Thymus (tissue), 11 donors: Measurements from ENCODE around the gene TRIP13. TPM values are rescaled to one million over a fixed set of nuclear protein-coding genes. Genes with fewer than 3 reads are reported as not detected.
"Not testable (repeated sequence)": the region's sequence is repeated elsewhere in the genome, so short reads cannot be mapped to it uniquely, and the experiment has no call there.

Source experiments
- DNase-seq, 9 donors: peaks; one replicate each; pipeline ENCODE4 v3.0.0-alpha.2; 2013; ENCODE audit warnings: low spot score in 9 of 9, low read depth in 6 of 9, missing footprints in 1 of 9
- H3K27ac ChIP-seq, 2 donors: one replicate each; pipeline ENCODE4 v1.5.1; 2013; ENCODE audit warnings: control low read depth in 1 of 2, low read depth in 1 of 2, low read length in 1 of 2, mild to moderate bottlenecking in 1 of 2, moderate library complexity in 1 of 2
- H3K27me3 ChIP-seq, 2 donors: one replicate each; pipeline ENCODE4 v1.5.1; 2013; ENCODE audit warnings: low read length in 1 of 2; ENCODE audit not compliant: control insufficient read depth in 2 of 2, insufficient read depth in 1 of 2
- H3K36me3 ChIP-seq, 2 donors: one replicate each; pipeline ENCODE4 v1.5.1; 2013; ENCODE audit warnings: low read length in 1 of 2, mild to moderate bottlenecking in 1 of 2, moderate library complexity in 1 of 2; ENCODE audit not compliant: control insufficient read depth in 2 of 2, insufficient read depth in 2 of 2
- H3K4me1 ChIP-seq, 2 donors: one replicate each; pipeline ENCODE4 v1.5.1; 2013; ENCODE audit warnings: low read length in 2 of 2; ENCODE audit not compliant: control insufficient read depth in 2 of 2, insufficient read depth in 2 of 2
- H3K4me3 ChIP-seq, 2 donors: one replicate each; pipeline ENCODE4 v1.5.1; 2013; ENCODE audit warnings: low read length in 2 of 2, control low read depth in 1 of 2, mild to moderate bottlenecking in 1 of 2
- H3K9me3 ChIP-seq, 2 donors: one replicate each; pipeline ENCODE4 v1.5.1; 2013; ENCODE audit warnings: low read length in 1 of 2, mild to moderate bottlenecking in 1 of 2; ENCODE audit not compliant: control insufficient read depth in 2 of 2, insufficient read depth in 1 of 2
- WGBS: extraction: QIAGEN DNeasy Blood & Tissue Kit; methylation state at CpG from one replicate; pipeline ENCODE4 v1.1.7; 2013; 5-methylcytosine and 5-hydroxymethylcytosine counted together
- polyA plus RNA-seq: library from polyadenylated mRNA; stranded (reverse); fragments of 200-250 nt; gene quantifications from one replicate; pipeline ENCODE4 v1.2.3, GENCODE V29; 2013
- total RNA-seq: library from RNA; stranded (reverse); fragments of 120-200 nt; gene quantifications from one replicate; pipeline ENCODE4 v1.2.4, GENCODE V29; 2013
- donor health status: healthy.

TRIP13 gene
- total and polyA plus RNA-seq, 2 donors: 2.1 to 12.9 TPM

- 93% methylated on average over 18 of the region's 18 CpGs for WGBS
- H3K9me3 ChIP-seq, H3K4me1 ChIP-seq, H3K36me3 ChIP-seq, H3K27ac ChIP-seq, H3K4me3 ChIP-seq, DNase-seq: not testable (repeated sequence)
- H3K27me3 ChIP-seq: peaks cover 0 to 17% of the 10 kb centered on the region in 2 donors
Measured at GRCh38 chr5:853416-854090, 39.1 kb upstream of the TRIP13 start.

- WGBS: 92% methylated on average over 13 of the region's 13 CpGs
- DNase-seq: no peak
- Histone ChIP-seq H3K36me3 (no peaks in the 10 kb centered on the region), H3K9me3 (peaks cover 0 to 2% of the 10 kb centered on the region in 2 donors), H3K4me3 (no peak overlapping the region), H3K27me3 (peaks cover 0 to 17% of the 10 kb centered on the region in 2 donors), H3K4me1 (no peaks in the 10 kb centered on the region), H3K27ac (no peak overlapping the region)
Measured at GRCh38 chr5:854217-854616, 38.5 kb upstream of the TRIP13 start.

GRCh38 chr5:854966-855743, 37.5 kb upstream of the TRIP13 start:
- Histone ChIP-seq H3K27ac (no peak overlapping the region), H3K4me3 (no peak overlapping the region), H3K9me3 (peaks cover 0 to 2% of the 10 kb centered on the region in 2 donors), H3K27me3 (peaks cover 0 to 17% of the 10 kb centered on the region in 2 donors), H3K4me1 (no peaks in the 10 kb centered on the region), H3K36me3 (peaks cover 0 to 7% of the 10 kb centered on the region in 2 donors)
- WGBS: 95% methylated on average over 32 of the region's 32 CpGs
- no peak for DNase-seq

GRCh38 chr5:855771-856530, 36.7 kb upstream of the TRIP13 start:
- Histone ChIP-seq H3K27me3 (peaks cover 0 to 13% of the 10 kb centered on the region in 2 donors), H3K36me3 (peaks cover 0 to 7% of the 10 kb centered on the region in 2 donors), H3K9me3 (peaks cover 0 to 3% of the 10 kb centered on the region in 2 donors), H3K27ac (no peak overlapping the region), H3K4me1 (no peaks in the 10 kb centered on the region), H3K4me3 (no peak overlapping the region)
- WGBS: 75% methylated on average over 21 of the region's 21 CpGs
- no peak for DNase-seq

GRCh38 chr5:856531-857425, 35.9 kb upstream of the TRIP13 start:
- H3K4me1 ChIP-seq: no peaks in the 10 kb centered on the region
- H3K4me3 ChIP-seq: no peak overlapping the region
- peaks cover 0 to 9% of the 10 kb centered on the region in 2 donors for H3K36me3 ChIP-seq
- H3K27me3 ChIP-seq: peaks cover 0 to 7% of the 10 kb centered on the region in 2 donors
- H3K9me3 ChIP-seq: peaks cover 0 to 4% of the 10 kb centered on the region in 2 donors
- H3K27ac ChIP-seq: no peak overlapping the region
- WGBS: 94% methylated on average over 16 of the region's 16 CpGs
- DNase-seq: no peak

GRCh38 chr5:858726-859125, 34.0 kb upstream of the TRIP13 start:
- 96% methylated on average over 11 of the region's 11 CpGs for WGBS
- H3K4me3 ChIP-seq: no peak overlapping the region
- H3K4me1 ChIP-seq: no peaks in the 10 kb centered on the region
- no peak overlapping the region for H3K27ac ChIP-seq
- no peaks in the 10 kb centered on the region for H3K27me3 ChIP-seq
- DNase-seq: no peak
- H3K9me3 ChIP-seq: peaks cover 0 to 4% of the 10 kb centered on the region in 2 donors
- H3K36me3 ChIP-seq: peaks cover 11 to 28% of the 10 kb centered on the region in 2 donors

- H3K27ac ChIP-seq: no peak overlapping the region
- no peak overlapping the region for H3K4me3 ChIP-seq
- WGBS: 95% methylated on average over 16 of the region's 16 CpGs
- no peaks in the 10 kb centered on the region for H3K27me3 ChIP-seq
- H3K36me3 ChIP-seq: peaks cover 18 to 34% of the 10 kb centered on the region in 2 donors
- H3K9me3 ChIP-seq: peaks cover 0 to 4% of the 10 kb centered on the region in 2 donors
- no peak for DNase-seq
- H3K4me1 ChIP-seq: no peaks in the 10 kb centered on the region
Measured at GRCh38 chr5:859391-859790, 33.3 kb upstream of the TRIP13 start.

GRCh38 chr5:859798-860296, 32.8 kb upstream of the TRIP13 start:
- H3K9me3 ChIP-seq: peaks cover 0 to 4% of the 10 kb centered on the region in 2 donors
- no peak for DNase-seq
- H3K27ac ChIP-seq: no peak overlapping the region
- H3K4me3 ChIP-seq: no peak overlapping the region
- peaks cover 22 to 39% of the 10 kb centered on the region in 2 donors for H3K36me3 ChIP-seq
- WGBS: 97% methylated on average over 16 of the region's 16 CpGs
- no peaks in the 10 kb centered on the region for H3K4me1 ChIP-seq
- no peaks in the 10 kb centered on the region for H3K27me3 ChIP-seq
